ENCODE data around the gene COL4A3. TPM values are rescaled to one million over a fixed set of nuclear protein-coding genes. Genes with fewer than 3 reads are reported as not detected.
A peak's percentile ranks its signal among the peaks of the same experiment; 100 is the strongest.

Gene COL4A3
- total RNA-seq, 1 donor, result 1.3 TPM

DNA sequence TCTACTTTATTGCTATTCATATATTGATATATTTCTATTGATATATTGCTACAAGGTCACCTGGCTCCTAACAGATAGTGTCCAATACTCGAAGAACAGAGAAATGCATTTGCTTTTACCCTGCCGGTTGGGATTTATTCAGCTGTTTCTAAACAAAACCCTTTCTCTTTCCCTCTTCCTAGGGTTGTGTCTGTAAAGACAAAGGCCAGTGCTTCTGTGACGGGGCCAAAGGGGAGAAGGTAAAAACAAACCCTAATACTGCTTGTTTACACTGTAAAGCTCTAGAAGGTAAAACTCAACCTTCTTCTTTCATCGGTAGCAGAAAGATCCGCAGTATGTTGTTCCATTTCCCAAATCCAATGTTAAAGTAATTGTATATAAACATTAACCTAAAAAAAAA is 73.4 kb downstream of the COL4A3 start:
- no peak for DNase-seq (ENCODE audit: low read depth)
- no peak overlapping the region for H3K4me3 ChIP-seq (ENCODE audit: low read depth, low read length)
- TF ChIP-seq, protein P1, sequence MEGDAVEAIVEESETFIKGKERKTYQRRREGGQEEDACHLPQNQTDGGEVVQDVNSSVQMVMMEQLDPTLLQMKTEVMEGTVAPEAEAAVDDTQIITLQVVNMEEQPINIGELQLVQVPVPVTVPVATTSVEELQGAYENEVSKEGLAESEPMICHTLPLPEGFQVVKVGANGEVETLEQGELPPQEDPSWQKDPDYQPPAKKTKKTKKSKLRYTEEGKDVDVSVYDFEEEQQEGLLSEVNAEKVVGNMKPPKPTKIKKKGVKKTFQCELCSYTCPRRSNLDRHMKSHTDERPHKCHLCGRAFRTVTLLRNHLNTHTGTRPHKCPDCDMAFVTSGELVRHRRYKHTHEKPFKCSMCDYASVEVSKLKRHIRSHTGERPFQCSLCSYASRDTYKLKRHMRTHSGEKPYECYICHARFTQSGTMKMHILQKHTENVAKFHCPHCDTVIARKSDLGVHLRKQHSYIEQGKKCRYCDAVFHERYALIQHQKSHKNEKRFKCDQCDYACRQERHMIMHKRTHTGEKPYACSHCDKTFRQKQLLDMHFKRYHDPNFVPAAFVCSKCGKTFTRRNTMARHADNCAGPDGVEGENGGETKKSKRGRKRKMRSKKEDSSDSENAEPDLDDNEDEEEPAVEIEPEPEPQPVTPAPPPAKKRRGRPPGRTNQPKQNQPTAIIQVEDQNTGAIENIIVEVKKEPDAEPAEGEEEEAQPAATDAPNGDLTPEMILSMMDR (IDR thresholded peaks at IDR 0.05; ENCODE audit: insufficient read depth, low read length), result no peak

DNA sequence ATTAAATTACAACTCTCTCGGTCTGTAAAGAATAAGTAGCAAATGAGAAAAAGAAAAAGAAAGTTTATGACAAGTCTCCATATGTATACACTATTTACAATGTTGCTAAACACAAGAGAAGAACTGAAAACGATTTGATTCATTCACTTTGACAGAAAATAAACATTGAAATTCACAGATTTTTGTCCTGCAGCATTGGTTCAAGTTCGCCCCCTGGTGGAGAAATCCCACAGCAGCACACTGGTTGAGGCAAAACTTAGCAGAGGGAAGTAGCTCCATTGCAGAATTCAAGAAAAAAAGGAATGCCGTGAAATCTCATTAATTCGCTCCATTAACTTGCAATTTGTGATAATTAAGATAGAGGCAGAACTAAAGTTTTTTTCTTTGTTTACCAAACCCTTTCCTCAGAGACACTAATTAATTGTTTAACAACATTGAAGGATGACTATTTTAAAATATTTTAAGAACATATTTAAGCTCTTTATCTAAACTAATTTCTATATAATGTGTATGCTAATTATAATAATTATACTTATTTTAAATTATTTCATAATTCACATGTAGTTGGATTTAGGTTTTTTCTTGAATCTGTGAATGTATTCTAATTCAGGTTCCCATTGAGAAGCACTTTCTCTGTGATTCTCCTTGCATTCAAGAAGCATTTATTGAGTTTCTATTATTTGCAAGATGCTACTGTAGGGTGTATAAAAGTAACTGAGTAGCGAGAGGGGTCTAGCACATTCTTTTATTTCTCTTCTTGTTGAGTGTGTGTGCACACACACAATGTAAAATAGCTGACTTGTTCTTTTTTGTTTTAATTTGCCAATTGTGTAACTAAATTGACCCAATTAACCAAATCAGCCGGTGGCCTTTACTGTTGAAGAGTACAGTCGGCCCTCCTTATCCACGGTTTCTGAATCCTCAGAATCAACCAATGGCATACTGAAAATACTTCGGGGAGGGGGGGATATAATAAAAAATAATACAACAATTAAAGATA is 74.1 kb downstream of the COL4A3 start:
- TF ChIP-seq, protein P1 (IDR thresholded peaks at IDR 0.05; ENCODE audit: insufficient read depth, low read length), result peak; percentile 99
- peak; percentile 81 for DNase-seq (ENCODE audit: low read depth)
- H3K4me3 ChIP-seq (ENCODE audit: low read depth, low read length), result no peak overlapping the region

- no peak for DNase-seq (ENCODE audit: low read depth)
- TF ChIP-seq, protein P1 (IDR thresholded peaks at IDR 0.05; ENCODE audit: insufficient read depth, low read length), result no peak
Measured at GRCh38 chr2:227241005-227241404, 76.6 kb downstream of the COL4A3 start.

DNA sequence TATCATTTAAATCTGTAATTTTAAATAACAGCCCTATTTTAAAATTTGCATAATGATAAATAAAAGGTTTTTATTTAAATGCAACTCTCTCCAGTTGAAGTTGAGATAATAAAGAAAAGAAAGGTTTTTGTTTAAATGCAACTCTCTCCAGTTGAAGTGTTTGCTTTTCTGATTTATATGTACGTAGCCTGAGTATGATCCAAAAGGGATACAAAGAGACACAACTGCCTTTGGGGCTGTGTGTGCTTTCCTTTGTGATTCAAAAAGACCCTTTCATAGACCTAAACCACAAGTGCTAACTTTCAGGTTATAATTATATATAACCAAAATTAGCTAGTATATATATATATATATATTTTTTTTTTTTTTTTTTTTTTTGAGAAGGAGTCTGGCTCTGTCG is 84.5 kb downstream of the COL4A3 start:
- TF ChIP-seq, protein P1 (IDR thresholded peaks at IDR 0.05; ENCODE audit: insufficient read depth, low read length), result no peak

More at GRCh38 chr2:227241005-227241404, 76.6 kb downstream of the COL4A3 start:
- no peak overlapping the region for H3K4me3 ChIP-seq (ENCODE audit: low read depth, low read length)

GRCh38 chr2:227252831-227253230 is 88.4 kb downstream of the COL4A3 start:
- H3K4me3 ChIP-seq (ENCODE audit: low read depth, low read length), result no peak overlapping the region
- DNase-seq (ENCODE audit: low read depth), result no peak
- TF ChIP-seq, protein P1 (IDR thresholded peaks at IDR 0.05; ENCODE audit: insufficient read depth, low read length), result no peak

More for the DNA sequence above, 84.5 kb downstream of the COL4A3 start:
- no peak for DNase-seq (ENCODE audit: low read depth)
- H3K4me3 ChIP-seq (ENCODE audit: low read depth, low read length), result no peak overlapping the region

GRCh38 chr2:227256605-227257004 is 92.2 kb downstream of the COL4A3 start:
- no peak overlapping the region for H3K4me3 ChIP-seq (ENCODE audit: low read depth, low read length)
- DNase-seq (ENCODE audit: low read depth), result no peak
- TF ChIP-seq, protein P1 (IDR thresholded peaks at IDR 0.05; ENCODE audit: insufficient read depth, low read length), result no peak
